Stimulated activated CD8-positive, alpha-beta memory T cell treated with anti-CD3 and anti-CD28 coated beads, Interleukin-2, amount 100 ng/mL, for 1 hour (primary cell): ENCODE data around the gene FOS.
"Not testable (repeated sequence)": the region's sequence is repeated elsewhere in the genome, so short reads cannot be mapped to it uniquely, and the experiment has no call there.

Experiments
- DNase-seq, 2 donors: peaks; one replicate each; pipeline ENCODE4 v3.0.0-alpha.2; 2020; ENCODE audit warnings: low read depth in 2 of 2

The FOS gene

DNA sequence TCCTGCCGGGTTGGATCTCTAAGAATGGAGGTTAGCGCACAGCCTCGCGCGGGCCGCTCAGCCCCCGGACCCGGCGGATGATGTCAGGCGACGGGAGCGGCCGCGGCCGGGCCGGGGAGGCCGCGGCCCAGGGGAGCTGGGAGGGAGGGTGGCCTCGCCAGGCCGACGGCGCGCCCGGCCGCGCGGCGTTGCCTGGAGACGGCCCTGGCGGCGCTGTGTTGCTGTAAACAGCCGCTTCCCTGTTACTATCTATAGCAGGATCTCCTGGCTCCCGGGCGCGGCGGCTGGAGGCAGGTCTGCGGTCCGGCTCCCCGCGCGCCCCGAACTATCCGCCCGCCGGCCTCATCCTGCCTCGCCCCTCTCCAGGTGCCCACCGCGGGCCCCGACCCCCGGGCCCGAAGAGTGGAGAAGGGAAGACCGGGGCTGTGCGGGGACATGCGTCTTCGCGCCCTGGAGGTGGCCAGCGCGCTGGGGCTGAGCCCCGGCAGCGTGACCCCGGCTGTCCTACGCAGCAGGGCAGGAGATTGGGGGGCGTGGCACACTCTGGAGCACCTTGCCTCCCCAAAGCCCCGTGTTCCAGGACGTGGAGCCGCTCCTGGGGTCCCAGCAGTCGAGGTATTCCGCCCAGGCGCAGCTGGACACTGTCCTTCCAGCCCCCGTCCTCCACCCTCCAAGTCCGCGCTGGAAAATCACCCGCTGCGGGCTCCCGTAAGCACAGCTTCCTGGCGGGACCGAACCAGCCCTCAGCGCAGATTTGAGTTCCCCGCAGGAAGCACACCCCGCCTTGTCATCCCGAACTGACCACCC, 1.4 kb upstream of the FOS start:
- DNase-seq: no peak

DNA sequence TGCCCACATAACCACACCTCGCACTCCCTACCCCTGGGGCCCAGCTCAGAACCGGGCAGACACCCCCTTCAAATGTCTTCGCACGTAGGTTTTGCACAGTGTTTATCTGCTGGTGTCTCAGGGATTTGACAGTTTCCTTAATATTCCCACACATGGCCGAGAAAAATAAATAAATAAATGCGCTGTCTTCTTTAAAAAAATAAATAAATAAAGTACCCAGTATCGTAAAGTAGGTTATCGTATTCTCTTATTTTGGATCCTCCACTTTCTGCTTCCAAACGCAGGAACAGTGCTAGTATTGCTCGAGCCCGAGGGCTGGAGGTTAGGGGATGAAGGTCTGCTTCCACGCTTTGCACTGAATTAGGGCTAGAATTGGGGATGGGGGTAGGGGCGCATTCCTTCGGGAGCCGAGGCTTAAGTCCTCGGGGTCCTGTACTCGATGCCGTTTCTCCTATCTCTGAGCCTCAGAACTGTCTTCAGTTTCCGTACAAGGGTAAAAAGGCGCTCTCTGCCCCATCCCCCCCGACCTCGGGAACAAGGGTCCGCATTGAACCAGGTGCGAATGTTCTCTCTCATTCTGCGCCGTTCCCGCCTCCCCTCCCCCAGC, 710 bp upstream of the FOS start:
- no peak for DNase-seq

DNA sequence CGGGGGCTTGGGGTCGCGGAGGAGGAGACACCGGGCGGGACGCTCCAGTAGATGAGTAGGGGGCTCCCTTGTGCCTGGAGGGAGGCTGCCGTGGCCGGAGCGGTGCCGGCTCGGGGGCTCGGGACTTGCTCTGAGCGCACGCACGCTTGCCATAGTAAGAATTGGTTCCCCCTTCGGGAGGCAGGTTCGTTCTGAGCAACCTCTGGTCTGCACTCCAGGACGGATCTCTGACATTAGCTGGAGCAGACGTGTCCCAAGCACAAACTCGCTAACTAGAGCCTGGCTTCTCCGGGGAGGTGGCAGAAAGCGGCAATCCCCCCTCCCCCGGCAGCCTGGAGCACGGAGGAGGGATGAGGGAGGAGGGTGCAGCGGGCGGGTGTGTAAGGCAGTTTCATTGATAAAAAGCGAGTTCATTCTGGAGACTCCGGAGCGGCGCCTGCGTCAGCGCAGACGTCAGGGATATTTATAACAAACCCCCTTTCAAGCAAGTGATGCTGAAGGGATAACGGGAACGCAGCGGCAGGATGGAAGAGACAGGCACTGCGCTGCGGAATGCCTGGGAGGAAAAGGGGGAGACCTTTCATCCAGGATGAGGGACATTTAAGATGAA, 630 bp downstream of the FOS start:
- no peak for DNase-seq

DNA sequence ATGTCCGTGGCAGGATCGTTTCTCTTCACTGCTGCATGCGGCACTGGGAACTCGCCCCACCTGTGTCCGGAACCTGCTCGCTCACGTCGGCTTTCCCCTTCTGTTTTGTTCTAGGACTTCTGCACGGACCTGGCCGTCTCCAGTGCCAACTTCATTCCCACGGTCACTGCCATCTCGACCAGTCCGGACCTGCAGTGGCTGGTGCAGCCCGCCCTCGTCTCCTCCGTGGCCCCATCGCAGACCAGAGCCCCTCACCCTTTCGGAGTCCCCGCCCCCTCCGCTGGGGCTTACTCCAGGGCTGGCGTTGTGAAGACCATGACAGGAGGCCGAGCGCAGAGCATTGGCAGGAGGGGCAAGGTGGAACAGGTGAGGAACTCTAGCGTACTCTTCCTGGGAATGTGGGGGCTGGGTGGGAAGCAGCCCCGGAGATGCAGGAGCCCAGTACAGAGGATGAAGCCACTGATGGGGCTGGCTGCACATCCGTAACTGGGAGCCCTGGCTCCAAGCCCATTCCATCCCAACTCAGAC, 1.2 kb downstream of the FOS start:
- no peak for DNase-seq

DNA sequence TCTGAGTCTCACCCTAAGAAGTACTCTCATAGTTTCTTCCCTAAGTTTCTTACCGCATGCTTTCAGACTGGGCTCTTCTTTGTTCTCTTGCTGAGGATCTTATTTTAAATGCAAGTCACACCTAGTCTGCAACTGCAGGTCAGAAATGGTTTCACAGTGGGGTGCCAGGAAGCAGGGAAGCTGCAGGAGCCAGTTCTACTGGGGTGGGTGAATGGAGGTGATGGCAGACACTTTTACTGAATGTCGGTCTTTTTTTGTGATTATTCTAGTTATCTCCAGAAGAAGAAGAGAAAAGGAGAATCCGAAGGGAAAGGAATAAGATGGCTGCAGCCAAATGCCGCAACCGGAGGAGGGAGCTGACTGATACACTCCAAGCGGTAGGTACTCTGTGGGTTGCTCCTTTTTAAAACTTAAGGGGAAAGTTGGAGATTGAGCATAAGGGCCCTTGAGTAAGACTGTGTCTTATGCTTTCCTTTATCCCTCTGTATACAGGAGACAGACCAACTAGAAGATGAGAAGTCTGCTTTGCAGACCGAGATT, 1.7 kb downstream of the FOS start:
- DNase-seq: no peak

DNA sequence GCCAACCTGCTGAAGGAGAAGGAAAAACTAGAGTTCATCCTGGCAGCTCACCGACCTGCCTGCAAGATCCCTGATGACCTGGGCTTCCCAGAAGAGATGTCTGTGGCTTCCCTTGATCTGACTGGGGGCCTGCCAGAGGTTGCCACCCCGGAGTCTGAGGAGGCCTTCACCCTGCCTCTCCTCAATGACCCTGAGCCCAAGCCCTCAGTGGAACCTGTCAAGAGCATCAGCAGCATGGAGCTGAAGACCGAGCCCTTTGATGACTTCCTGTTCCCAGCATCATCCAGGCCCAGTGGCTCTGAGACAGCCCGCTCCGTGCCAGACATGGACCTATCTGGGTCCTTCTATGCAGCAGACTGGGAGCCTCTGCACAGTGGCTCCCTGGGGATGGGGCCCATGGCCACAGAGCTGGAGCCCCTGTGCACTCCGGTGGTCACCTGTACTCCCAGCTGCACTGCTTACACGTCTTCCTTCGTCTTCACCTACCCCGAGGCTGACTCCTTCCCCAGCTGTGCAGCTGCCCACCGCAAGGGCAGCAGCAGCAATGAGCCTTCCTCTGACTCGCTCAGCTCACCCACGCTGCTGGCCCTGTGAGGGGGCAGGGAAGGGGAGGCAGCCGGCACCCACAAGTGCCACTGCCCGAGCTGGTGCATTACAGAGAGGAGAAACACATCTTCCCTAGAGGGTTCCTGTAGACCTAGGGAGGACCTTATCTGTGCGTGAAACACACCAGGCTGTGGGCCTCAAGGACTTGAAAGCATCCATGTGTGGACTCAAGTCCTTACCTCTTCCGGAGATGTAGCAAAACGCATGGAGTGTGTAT, 2.4 kb downstream of the FOS start:
- no peak for DNase-seq

DNA sequence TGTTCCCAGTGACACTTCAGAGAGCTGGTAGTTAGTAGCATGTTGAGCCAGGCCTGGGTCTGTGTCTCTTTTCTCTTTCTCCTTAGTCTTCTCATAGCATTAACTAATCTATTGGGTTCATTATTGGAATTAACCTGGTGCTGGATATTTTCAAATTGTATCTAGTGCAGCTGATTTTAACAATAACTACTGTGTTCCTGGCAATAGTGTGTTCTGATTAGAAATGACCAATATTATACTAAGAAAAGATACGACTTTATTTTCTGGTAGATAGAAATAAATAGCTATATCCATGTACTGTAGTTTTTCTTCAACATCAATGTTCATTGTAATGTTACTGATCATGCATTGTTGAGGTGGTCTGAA, 3.0 kb downstream of the FOS start:
- DNase-seq: no peak

DNA sequence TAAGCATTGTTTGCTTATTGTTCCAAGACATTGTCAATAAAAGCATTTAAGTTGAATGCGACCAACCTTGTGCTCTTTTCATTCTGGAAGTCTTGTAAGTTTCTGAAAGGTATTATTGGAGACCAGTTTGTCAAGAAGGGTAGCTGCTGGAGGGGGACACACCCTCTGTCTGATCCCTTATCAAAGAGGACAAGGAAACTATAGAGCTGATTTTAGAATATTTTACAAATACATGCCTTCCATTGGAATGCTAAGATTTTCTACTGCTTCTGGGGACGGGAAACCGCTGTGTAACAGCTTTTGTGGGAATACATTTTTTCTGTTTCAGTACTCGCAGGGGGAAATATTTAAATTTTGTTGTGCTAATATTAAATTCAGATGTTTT, 3.5 kb downstream of the FOS start:
- DNase-seq: no peak

DNA sequence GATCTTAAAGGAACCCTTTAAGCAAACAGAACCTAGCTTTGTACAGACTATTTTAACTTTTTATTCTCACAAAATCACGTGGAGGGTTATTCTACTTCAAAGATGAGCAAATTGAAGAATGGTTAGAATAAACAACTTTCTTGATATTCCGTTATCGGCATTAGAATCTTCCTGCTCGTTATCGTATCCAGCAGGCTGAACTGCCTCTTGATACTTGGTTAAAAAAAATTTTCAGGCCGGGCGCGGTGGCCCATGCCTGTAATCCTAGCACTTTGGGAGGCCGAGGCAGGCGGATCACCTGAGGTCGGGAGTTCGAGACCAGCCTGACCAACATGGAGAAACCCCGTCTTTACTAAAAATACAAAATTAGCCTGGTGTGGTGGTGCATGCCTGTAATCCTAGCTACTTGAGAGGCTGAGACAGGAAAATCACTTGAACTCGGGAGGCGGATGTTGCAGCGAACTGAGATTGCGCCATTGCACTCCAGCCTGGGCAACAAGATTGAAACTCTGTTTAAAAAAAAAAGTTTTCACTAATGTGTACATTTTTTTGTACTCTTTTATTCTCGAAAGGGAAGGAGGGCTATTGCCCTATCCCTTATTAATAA, 4.0 kb downstream of the FOS start:
- DNase-seq: not testable (repeated sequence)

DNA sequence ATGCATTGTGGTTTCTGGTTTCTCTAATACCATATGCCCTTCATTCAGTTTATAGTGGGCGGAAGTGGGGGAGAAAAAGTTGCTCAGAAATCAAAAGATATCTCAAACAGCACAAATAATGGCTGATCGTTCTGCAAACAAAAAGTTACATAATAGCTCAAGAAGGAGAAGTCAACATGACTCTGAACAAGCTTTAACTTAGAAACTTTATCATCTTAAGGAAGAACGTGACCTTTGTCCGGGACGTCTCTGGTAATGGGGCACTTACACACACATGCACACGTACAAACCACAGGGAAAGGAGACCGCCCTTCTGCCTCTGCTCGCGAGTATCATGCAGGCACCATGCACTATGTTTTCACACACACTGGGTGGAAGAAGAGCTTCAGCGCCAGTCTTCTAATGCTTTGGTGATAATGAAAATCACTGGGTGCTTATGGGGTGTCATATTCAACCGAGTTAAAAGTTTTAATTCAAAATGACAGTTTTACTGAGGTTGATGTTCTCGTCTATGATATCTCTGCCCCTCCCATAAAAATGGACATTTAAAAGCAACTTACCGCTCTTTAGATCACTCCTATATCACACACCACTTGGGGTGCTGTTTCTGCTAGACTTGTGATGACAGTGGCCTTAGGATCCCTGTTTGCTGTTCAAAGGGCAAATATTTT, 4.7 kb downstream of the FOS start:
- DNase-seq: no peak

DNA sequence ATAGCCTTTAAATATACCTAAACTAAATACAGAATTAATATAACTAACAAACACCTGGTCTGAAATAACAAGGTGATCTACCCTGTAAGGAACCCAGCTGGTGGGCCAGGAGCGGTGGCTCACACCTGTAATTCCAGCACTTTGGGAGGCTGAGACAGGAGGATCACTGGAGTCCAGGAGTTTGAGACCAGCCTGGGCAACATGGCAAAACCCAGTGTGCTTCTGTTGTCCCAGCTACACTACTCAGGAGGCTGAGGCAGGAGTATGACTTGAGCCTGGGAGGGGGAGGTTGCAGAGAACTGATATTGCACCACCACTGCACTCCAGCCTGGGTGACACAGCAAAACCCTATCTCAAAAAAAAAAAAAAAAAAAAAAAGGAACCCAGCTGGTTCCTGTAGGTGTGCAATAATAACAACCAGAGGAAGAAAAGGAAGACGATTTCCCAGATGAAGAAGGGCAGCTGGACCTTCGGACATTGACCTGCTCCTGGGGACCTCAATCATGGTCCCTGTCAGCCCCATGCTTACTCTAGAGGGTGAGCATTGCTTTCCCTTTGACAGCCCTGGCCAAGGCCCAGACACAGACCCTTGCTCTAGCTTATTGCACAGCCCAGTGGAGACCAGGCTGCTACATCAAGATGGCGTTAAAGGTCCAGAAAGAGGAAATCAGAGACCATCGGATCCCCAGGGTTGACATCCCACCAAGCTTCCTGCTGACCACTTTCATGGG, 5.4 kb downstream of the FOS start:
- DNase-seq: no peak

DNA sequence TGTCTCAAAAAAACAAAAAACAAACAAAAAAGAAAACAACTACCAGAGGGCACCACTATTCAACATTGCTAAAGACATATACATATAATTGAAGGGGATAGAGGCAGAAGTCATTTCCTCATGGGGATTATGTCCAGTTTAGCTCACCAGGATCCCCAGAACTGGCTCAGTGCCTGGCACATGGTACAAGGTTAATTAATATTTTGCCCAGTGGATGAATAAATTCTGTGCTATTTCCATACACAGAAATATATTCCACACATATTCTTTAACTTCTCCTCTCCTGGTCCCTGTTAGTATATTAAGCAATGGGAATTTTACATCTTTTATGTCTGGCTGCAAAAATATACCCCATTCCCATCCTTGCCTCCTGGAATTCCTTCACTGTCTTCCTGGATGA, 6.7 kb downstream of the FOS start:
- no peak for DNase-seq

DNA sequence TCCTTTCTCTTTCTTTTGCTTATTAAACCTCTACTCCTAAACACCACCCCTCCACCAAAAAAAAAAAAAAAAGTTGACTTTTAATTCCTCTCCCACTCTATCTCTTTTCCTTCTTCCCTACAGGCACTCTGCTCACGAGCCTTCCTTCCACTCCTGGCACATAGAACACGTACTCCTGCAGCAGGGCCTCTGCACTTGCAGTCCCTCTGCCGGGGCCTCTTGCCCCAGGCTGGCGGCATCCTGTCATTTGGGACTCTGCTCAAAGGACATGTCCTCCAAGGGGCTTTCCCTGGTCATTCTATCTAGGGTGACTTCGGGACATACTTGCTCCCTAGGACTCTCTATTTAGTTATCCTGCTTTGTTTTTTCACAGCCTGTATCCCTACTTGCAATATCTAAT, 7.7 kb downstream of the FOS start:
- no peak for DNase-seq

DNA sequence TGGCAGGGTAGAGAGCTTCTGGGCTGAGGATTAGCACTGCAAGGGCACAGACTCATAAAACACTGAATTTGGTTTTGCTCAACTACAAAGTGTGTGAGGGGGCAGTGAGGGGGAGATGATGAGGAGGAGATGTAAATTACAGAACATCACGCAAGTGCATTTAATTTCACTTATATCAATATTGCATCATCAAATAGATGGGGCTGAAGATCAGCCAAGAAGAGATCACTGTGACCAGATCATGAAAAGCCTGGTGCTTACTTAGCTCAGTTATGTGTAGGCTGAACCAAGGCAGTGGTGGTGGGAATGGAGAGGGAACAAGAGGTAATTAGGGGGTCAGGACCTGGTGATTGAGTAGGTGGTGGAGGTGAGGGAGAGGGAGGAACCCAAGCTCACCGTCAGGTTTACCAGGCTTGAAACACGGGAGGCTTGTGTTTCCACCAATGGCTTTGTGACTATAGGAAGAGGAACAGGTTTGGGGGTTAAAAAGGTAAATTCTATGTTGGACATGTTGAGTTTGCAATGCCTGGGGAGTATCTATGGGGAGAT, 11.3 kb downstream of the FOS start:
- no peak for DNase-seq

DNA sequence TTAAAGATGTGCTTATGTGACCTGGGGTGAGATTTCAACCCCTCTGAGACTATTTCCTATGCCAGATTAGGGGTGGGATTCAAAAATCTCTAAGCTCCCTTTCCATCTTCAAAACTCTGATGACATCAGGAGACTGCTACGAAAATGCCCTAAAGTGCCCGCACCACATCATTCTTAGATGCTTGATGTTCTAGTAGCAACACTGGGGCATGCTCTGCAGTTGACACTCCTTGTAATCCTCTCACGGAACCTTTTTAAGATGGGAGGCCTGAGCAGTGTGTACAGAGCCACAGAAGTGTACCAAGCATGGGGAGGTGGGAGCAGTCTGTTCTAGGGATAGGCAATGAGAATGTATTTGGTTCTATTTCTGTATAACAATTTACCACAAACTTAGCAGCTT, 12.2 kb downstream of the FOS start:
- DNase-seq: no peak

DNA sequence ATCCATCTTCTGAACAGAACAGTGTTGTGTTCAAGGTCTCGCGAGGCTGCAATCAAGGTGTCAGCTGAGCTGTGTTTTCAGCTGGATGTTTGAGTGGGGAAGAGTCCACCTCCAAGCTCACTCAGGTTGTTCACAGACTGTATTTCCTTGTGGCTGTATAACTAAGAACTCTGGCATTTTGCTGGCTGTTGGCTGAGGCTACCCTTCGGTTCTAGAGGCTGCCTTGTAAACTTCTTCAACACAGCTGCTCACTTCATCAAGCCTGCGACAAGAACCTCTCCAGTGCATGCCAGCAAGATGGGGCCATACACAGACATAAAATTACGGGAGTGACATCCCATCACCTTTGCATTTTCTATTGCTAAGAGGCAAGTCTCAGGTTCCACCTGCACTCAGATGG, 12.7 kb downstream of the FOS start:
- DNase-seq: no peak

DNA sequence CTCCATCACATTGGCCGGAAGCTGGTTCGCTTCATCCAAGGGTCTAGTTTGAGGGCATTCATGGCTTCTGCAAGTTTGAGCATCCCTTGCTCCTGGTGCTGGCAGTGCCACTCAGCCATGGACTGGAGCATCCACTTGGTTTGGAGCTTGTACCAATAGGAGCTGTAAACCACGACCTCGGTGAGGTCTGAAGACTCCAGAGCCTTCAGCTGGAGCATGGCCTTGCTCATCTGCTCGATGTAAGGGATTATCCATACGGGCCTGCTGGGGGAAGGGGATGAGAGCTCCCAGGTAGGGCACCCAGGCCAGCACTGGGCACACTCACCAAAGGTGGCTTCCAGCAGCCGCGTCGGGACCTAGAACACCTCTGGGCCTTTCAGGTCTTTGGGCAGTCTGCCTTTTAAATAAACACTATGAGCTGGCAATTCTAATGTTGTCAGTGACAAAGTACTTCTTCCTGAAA, 13.5 kb downstream of the FOS start:
- no peak for DNase-seq

DNA sequence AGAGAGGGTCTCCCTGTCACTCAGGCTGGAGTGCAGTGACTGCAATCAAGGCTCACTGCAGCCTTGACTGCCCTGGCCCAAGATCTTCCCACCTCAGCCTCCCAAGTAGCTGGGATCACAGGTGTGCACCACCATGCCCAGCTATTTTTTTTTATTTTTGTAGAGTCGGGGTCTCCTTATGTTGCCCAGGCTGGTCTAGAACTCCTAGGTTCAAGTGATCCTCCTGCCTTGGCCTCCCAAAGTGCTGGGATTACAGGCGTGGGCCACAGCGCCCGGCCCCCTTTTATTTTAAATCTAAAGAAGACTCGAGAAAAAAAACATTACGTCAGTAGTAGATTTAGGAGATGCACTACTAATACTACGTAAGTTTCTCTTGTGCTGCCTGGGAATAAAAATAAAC, 14.3 kb downstream of the FOS start:
- DNase-seq: no peak

DNA sequence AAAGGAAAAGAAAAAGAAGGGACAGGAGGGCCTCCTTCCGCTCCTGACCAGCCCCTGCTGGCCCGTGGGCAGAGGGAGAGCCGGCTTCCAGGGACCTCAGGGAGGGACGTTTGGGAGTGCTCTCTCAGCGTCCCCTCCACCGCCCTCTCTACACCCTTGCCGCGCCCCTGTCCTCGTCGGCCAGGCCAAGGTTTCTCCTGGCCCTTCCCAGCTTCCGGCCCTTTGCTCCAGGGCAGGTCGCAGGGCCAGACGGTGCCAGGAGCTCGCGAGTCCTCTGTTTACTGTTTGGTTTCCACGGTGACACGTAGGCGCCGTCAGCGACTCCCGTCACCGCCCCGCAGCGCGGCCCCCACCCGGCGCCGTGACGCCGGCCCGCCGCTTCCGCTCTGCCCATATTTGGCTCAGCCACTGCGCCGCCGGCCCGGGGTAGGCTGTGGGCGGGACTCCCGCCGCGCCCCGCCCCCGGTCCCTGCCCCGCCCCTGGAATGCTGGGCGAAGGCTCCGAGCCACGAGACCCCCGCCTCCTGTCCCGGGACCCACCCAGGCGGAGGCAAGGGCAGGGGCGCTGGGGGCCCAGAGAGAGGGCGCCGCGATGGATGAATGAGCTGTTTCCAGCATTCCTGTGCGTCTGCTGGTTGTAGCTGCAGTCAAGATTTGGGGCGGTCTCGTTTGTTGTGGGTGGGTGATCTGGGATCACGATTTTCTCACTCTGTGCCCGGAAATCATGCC, 15.5 kb downstream of the FOS start:
- peak; percentile 88 to 91 for DNase-seq
